HuH-7.5 (cell line): ENCODE results near the gene ZNF20.
A peak's percentile ranks its signal among the peaks of the same experiment; 100 is the strongest.
"Not testable (repeated sequence)": the region's sequence is repeated elsewhere in the genome, so short reads cannot be mapped to it uniquely, and the experiment has no call there.

Source experiments
- DNase-seq: peaks from one replicate; pipeline ENCODE4 v3.0.0; 2011; ENCODE audit warnings: low spot score

ZNF20 gene

DNA sequence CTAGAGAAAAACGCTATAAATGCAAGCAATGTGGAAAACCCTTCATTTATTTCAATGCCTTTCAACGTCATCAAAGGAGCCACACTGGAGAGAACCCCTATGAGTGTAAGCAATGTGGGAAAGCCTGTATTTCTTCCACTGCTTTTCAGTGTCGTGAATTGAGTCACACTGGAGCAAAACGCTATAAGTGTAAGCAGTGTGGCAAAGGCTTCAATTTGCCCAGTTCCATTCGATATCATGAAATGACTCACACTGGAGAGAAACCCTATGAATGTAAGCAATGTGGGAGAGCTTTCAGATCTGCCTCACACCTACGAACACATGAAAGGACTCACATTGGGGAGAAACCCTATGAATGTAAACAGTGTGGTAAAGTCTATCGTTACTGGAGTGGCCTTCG, 27.4 kb downstream of the ZNF20 start:
- no peak for DNase-seq

DNA sequence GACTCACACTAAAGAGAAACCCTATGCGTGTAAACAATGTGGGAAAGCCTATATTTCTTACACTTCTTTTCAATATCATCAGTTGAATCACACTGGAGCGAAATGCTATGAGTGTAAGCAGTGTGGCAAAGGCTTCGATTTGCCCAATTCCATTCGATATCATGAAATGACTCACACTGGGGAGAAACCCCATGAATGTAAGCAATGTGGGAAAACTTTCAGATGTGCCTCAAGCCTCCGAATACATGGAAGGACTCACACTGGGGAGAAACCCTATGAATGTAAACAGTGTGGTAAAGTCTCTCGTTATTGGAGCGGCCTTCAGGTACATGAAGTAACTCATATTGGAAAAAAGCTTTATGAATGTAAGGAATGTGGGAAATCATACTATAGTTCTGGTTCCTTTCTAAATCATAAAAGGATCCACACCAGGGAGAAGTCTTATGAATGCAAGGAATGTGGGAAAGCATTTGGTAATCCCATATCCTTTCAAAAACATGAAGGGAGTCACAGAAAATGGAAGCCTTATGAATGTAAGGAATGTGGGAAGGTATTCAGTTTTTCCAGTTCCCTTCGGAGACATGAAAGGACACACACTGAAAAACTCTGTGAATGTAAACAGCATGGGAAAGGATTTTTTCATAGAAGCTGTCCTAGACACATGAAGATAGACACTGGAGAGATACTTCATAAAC, 28.1 kb downstream of the ZNF20 start:
- DNase-seq, result no peak

DNA sequence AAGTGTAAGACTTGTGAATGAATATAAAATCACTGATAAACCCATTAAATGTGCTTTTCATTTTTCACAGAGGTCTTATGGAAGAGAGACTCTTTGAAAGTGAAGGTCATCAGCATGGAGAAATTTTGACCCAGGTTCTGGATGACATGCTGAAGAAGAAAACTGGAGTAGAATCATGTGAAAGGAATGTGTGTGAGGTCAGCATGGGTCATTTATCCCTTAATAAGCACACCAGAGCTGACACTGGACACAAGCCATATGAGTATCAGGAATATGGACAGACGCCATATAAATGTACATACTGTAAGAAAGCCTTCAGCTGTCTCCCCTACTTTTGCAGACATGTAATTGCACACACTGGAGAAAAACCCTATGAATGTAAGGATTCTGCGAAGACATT, 29.0 kb downstream of the ZNF20 start:
- DNase-seq, result no peak

DNA sequence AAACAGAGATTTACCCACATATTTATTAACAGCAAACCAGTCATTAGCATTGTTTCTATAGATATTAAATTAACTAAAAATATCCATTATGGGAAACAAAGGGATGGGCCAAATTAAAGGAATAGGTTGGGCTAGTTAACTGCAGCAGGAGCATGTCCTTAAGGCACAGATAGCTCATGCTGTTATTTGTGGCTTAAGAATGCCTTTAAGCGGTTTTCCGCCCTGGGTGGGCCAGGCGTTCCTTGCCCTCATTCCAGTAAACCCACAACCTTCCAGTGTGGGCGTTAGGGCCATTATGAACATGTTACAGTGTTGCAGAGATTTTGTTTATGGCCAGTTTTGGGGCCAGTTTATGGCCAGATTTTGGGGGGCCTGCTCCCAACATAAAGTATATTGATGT, 36.2 kb downstream of the ZNF20 start:
- not testable (repeated sequence) for DNase-seq

DNA sequence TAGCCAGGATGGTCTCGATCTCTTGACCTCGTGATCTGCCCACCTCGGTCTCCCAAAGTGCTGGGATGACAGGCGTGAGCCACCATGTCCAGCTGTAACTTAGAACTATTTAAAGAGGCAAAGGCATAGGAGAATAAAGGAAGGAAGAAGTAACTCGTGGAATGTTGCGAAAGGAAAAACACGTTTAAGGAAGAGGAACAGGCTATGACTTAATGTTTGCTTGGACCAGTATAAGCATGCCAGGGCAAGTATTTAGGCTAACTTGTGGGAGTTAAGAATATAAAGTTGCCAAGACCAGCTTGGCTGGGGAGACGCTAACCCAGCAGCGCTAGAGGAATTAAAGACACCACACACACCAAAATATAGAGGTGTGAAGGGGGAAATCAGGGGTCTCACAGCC, 42.1 kb downstream of the ZNF20 start:
- DNase-seq, result no peak

DNA sequence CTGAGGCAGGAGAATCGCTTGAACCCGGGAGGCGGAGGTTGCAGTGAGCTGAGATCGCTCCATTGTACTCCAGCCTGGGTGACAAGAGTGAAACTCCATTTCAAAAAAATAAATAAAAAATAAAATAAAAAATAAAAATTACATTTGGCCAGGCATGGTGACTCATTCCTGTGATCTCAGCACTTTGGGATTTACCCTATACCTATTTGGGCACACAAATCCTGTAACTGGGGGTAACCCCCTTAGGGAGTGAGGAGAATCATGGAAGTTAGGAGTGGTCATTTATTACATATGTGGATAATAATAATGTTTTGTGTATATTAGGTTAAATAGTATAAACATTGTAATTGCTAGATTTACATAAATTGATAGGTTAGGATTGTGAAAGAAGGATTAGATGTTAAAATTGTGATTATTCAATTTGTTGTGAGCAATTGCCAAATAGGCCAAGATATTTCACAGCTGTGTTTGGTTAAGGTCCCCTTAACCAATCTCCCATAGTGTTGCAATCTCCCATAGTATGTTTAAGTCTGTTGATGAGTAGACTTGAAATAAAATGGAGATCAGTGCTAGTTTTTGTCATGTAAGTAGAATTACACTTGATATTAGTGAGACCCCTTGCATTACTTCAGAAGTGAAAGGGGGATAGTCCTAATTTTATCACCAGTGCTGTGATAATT, 44.9 kb downstream of the ZNF20 start:
- DNase-seq, result no peak

DNA sequence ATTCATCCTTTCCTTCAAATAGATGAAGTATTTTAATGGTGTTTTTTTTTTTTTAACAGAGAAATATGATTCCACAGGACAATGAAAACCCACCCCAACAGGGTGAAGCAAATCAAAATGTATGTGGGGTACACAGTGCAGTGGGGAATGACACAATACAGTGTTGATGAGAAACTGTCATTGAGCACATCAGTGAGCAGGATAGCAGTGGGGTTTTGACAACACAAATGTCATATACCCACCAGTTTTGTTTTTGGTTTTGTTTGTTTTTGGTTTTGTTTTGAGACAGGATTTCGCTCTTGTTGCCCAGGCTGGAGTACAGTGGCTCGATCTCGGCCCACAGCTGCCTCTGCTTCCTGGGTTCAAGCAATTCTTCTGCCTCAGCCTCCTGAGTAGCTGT, 46.4 kb downstream of the ZNF20 start:
- DNase-seq, result no peak

DNA sequence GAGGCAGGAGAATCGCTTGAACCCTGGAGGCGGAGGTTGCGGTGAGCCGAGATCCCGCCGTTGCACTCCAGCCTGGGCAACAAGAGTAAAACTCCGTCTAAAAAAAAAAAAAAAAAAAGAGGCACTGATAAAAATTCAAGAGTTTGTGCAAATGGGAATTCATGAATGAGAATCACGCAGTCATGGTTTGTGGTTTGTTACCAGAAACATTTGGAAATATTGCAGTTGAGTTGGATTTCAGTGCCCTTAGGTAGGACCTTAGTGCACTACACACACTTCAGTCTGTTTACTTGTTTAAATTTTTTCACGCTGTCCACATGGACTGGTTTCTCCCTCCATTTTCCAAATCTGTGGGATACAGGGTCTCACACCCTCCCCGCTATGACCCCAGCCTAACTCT, 47.2 kb downstream of the ZNF20 start:
- DNase-seq, result no peak

DNA sequence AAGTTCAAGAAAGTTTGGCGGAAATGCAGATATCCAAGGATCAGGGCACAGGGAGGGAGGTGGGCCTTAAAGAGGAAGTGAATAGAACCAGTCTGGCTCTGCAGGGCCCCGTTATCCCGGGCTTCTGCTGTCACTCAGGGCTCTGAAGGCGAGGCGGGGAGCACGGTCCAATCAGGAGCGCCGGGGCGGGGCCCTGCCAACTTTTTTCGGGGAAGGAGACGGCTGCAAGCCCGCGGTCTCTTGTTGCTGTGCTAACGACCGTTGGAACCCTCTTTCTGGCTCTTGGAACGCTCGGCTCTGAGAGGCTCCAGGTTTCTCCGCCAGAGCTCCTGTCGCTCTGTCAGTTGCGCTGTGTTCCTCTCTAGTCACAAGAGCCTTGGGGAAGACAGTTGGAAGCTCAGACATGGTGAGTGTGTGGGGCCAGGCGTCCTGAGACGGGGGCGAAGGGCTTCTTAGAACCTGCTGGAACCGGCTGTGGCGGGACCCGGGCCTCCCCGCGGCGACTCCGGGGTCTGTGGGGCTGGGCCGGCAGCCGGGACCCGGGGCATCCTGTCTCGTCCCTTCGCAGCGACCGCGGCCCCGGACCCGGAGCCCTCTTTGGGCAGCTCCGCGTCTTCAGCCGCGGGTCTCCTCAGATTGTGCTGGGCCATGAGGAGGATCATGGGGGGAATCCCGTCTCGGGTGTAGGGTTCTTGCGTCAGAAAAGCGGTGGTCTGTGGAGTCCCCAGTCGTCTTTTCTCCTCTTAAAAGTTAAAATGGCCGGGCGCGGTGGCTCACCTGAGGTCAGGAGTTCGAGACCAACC, 47.9 kb downstream of the ZNF20 start:
- DNase-seq, result peak; percentile 43

DNA sequence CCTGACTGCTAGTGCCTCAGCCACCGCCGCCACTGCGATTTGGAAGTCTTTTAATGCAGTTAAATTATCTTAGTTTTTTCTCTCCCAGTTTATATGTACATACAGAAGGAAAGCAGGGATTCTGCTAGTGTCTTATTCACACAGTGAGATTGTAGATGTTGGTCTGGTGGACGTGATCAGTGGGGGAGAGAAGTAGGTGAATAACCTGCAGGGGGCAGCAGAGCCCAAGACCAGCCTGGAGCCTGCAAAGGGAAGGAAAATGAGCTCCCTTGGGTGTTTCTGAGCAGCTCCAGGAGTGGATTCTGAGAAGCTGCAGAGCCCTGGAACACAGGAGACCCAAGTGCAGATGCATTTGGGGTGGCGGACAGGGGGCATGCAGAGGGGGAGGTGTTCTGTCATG, 49.3 kb downstream of the ZNF20 start:
- no peak for DNase-seq

DNA sequence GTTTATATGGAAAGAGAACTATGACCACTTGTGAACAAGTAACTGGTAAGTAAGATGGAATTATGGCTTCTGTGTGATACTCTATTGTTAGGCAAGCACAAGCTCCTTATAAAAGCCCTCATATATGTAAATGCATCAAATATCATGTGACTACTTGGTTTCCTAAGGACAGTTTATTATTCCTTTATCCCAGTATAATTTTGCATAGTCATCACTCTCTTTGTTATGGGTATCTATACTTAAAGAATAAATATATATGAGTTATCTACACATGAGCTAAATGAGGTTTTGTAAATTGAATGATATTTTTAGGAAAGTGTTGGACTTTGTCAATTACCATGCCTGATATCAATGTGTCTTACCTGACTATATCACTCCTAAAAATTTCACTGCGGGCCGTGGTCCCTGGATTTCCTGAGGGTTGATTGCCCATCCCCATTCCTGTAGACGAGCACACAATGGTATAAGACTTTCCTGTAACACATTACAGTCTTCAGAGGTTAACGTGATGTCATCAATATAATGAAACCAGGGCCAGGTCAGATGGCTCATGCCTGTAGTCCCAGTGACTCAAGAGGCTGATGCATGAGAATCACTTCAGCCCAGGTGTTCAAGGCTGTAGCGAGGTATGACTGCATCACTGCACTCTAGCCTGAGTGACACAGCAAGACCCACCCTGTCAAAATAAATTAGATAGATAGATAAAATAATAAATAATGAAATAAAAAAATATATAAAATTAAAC, 54.9 kb downstream of the ZNF20 start:
- DNase-seq, result no peak

DNA sequence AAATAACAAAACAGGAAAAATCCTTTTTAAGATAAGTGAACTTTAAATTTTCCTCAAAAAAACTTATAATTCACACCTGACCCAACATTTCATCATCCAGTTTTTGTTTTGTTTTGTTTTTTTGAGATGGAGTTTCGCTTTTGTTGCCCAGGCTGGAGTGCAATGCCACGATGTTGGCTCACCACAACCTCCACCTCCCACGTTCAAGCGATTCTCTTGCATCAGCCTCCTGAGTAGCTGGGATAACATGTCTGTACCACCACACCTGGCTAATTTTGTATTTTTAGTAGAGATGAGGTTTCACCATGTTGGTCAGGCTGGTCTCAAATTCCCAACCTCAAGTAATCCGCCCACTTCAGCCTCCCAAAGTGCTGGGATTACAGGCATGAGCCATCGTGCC, 56.8 kb downstream of the ZNF20 start:
- DNase-seq, result not testable (repeated sequence)
